Pulmonary artery endothelial cell (primary cell): ENCODE measurements around the gene CCDC43. TPM values are rescaled to one million over a fixed set of nuclear protein-coding genes. Genes with fewer than 3 reads are reported as not detected.
"Not testable (repeated sequence)": the region's sequence is repeated elsewhere in the genome, so short reads cannot be mapped to it uniquely, and the experiment has no call there.

Experiments used
- DNase-seq: peaks from one replicate; pipeline ENCODE4 v3.0.0-alpha.2; 2011; ENCODE audit warnings: low read depth, low spot score
- total RNA-seq: library from RNA; depleted of rRNA; stranded (reverse); fragments of >200 nt; gene quantifications from 2 replicates; pipeline ENCODE4 v1.2.3, GENCODE V29; 2014

CCDC43 gene
- total RNA-seq, 1 donor from 2014 or later: 42.3 TPM

DNA sequence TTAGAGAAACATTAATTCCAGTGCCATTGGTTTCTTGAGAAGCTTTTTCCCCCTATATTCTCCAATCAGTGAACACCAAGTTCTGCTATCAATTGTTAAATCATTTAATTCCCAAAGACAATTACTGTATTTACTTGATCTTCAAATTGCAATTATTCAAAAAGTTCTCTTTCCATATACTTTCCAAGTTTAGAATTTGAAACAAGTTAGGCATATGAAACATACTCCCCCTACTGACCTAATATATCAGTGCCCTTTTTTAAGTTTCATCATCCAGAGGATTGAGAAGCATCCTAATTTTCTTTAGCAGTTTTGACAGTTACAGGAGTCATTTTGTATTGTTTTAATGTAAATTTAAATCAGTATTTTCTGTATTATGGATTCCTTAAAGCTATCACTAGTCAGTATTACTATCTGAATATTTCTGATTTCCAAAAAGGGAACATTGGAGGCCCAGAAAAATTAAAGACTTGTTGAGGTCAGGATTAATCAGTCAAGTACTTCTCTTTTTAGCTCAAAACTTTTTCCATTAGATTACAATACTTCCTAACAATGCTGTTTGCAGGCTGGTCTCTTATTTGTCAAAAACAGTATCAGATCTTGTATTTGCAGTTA, 17.0 kb downstream of the CCDC43 start:
- DNase-seq: no peak

GRCh38 chr17:44666006-44666405, 23.6 kb downstream of the CCDC43 start:
- no peak for DNase-seq

DNA sequence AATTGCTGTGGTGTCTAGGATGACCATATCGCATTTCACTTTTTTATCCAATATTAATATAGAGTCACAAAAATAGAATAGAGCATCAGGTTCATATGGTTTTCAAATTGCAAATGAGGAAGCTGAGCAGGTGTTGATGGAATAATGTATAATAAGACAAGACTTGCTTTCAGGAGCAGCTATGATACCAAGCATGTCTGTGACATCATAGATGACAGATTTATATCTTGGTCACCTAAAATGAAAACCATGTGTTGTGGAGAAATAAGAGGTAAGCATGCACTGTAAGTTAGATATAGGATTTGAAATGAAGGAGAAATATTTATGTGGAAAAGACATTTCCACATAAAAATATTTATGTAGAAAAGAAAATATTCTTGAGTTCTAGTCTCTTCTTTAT, 24.7 kb downstream of the CCDC43 start:
- DNase-seq: no peak

- DNase-seq: no peak
Observed at GRCh38 chr17:44663095-44663494, 26.5 kb downstream of the CCDC43 start.

GRCh38 chr17:44661835-44662234, 27.7 kb downstream of the CCDC43 start:
- no peak for DNase-seq

- no peak for DNase-seq
Observed at GRCh38 chr17:44655983-44656710, 33.4 kb downstream of the CCDC43 start, which contains the start of gene MEIOC. MEIOC (plus strand) TSS chr17:44656468; CDS start chr17:44656614, 146 bp downstream.

DNA sequence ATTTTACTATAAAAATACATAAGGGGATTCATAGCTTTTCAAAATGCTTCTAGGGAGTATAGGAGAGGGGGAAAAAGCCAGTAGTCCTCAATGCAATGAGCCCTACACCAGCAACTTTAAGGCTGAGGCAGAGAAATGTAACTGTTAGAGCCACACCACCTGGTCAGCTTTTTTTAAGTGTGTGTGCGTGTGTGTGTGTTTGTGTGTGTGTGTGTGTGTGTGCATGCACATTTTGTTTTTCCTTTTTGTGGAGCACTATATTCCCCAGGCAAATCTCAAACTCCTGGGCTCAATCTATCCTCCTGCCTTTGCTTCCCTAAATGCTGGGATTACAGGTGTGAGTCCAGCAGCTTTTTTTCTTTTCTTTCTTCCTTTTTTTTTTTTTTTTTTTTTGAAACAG, 35.6 kb downstream of the CCDC43 start:
- no peak for DNase-seq

DNA sequence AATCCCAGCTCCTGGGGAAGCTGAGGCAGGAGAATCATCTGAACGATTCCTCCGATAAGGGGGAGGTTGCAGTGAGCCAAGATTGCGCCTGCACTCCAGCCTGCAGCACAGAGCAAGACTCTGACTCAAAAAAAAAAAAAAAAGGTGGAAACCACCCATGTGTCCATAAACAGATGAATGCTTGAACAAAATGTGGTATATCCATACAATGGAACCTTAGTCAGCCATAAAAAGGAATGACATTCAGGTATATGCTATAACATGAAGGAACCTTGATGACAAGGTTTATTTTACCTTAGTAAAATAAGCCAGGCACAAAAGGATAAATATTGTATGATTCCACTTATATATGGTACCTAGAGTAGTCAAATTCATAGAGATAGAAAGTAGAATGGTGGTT, 36.2 kb downstream of the CCDC43 start:
- DNase-seq: no peak

DNA sequence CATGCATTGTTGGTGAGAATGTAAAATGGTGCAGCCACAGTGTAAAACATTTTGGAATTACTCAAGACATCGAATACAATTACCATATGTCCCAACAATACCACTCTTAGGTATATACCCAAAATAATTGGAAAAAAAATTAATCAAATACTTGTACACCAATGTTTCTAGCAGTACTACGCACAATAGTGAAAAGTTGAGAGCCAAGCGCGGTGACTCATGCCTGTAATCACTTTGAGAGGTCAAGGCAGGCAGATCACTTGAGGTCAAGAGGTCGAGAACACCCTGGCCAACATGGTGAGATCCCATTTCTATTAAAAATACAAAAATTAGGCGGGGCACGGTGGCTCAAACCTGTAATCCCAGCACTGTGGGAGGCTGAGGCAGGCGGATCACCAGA, 36.8 kb downstream of the CCDC43 start:
- DNase-seq: no peak

- DNase-seq: no peak
Observed at GRCh38 chr17:44651228-44651627, 38.3 kb downstream of the CCDC43 start.

- no peak for DNase-seq
Observed at GRCh38 chr17:44648963-44649362, 40.6 kb downstream of the CCDC43 start.

GRCh38 chr17:44647736-44648135, 41.8 kb downstream of the CCDC43 start:
- no peak for DNase-seq

GRCh38 chr17:44646280-44646679, 43.3 kb downstream of the CCDC43 start:
- no peak for DNase-seq

DNA sequence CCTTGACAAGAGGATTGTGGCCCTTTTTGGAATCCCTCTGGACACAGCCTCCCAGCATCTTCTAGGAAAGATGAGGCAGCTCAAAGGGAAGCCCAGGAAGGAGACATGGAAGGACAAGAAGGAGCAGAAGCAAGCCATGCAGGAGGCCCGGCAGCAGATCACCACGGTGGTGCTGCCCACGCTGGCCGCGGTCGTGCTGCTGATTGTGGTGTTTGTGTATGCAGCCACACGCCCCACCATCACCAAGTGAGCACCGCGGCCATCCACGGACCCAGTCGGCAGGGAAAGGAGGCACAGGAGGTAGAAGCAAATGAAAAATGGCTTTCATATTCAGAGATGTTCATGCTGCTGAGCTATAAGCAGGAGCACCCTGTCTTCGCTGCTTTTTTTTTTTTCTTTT, 44.2 kb downstream of the CCDC43 start:
- no peak for DNase-seq

GRCh38 chr17:44642834-44643233, 46.7 kb downstream of the CCDC43 start:
- DNase-seq: no peak

DNA sequence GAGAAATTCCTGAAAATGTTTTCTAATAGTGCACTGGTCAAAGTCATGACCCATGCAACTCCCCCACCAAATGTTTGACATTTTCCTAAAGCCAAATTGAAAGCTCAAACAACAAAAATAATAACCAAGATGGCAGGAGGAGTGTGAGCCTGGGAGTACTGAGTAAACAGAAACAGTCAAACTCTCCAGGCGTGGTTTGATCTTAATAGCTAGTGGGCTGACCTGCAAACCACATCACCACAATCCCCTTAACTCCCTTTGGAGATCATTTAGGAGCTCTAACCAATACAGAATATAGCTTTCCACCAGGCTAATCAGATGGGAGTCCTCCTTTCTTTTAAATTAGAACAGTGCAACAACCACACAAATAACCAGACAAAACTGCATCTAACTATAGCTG, 52.5 kb downstream of the CCDC43 start:
- no peak for DNase-seq

GRCh38 chr17:44636562-44636961, 53.0 kb downstream of the CCDC43 start:
- no peak for DNase-seq

DNA sequence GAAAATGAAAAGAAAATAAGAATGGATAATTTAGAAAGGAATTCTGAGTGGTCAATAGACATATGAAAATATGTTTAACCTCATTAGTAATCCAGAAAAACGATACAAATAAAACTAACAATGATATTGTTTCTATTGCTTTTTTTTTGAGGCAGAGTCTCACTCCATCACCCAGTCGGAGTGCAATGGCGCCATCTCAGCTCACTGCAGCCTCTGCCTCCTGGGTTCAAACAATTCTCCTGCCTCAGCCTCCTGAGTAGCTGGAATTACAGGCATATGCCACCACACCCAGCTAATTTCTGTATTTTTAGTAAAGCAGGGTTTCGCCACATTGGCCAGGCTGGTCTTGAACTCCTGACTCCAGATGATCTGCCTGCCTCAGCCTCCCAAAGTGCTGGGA, 55.2 kb downstream of the CCDC43 start:
- DNase-seq: not testable (repeated sequence)

DNA sequence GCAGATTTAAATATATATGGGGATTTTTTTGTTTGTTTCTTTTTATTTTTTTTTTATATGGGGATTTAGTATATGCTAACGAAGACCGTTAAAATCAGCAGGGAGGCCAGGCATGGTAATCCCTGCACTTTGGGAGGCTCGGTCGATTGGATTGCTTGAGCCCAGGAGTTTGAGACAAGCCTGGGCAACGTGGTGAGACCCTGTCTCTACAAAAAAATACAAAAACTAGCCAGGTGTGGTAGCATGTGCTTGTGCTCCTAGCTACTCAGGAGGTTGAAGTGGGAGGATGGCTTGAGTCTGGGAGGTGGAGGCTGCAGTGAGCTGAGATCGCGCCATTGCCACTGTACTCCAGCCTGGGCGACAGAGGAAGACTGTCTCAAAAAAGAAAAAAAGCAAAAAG, 55.6 kb downstream of the CCDC43 start:
- no peak for DNase-seq

- DNase-seq: no peak
Observed at GRCh38 chr17:44630703-44631102, 58.9 kb downstream of the CCDC43 start.

DNA sequence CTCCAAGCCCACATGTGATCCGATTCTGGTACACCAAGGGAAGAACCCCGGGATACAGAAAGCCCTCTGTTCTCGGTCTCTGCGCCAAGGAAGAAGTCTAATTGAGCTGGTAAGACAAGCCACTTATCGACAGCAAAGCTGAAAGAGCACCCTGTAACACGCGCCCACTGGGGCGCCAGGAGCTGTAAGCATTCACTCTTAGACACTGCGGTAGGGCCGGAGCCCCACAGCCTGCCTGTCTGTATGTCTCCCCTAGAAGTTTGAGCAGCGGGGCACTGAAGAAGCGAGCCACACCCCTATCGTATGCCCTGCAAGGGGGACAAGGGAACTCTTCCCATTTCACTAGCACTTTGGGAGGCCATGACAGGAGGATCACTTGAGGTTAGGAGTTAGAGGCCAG, 60.3 kb downstream of the CCDC43 start:
- DNase-seq: no peak

- DNase-seq: no peak
Observed at GRCh38 chr17:44628243-44629188, 61.1 kb downstream of the CCDC43 start.
